ENCODE results near the gene PIEZO1. TPM values are rescaled to one million over a fixed set of nuclear protein-coding genes. Genes with fewer than 3 reads are reported as not detected.

The PIEZO1 gene
- 100 to 1,000 TPM in 1 of 2 donors, 10 to 100 TPM in 1; 89.1 to 132 TPM for total RNA-seq

DNA sequence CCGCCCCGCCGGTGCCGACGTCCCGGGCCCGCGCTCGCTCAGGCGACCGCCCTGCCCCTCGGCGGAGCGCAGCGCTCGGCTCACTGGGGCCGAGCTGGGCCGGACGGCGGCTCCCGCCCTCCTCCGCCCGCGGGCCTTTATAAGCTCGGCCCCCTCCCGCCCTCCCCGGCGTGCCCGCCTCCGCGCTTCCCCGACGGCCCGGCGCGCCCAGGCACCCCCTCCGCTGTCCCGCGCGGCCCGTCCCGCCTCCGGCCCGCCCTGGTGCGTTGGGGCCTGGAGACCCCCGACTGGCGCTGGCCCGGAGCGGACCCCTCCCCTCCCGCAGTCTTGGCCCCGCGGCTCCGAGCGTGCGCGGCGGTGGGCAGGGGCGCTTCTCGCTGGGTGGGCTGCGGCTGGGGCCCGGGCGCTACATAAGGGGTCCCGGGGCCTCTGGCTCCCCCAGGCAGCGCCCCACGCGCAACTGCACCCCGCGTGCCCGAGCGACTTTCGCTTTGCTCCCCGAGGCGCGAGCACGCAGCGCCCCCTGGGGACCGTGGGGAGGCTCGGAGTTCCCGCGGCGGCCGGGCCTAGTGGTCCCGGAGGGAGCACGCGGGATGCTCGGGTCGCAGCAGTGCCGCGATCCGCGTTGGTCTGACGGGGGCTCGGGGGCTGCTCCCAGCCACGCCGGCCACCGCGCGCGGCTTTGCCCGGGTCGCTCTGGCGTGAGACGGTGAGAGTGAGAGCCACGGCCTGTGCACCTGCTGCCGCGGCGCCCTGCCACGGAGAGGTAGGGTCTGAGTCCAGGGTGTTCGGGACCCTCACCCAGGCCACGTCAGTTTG lies at the start of gene PIEZO1:
Gene PIEZO1 (minus strand): TSS at position 115 of the 819 bp plus-strand sequence. CDS start 256 bp downstream, outside the sequence.

DNA sequence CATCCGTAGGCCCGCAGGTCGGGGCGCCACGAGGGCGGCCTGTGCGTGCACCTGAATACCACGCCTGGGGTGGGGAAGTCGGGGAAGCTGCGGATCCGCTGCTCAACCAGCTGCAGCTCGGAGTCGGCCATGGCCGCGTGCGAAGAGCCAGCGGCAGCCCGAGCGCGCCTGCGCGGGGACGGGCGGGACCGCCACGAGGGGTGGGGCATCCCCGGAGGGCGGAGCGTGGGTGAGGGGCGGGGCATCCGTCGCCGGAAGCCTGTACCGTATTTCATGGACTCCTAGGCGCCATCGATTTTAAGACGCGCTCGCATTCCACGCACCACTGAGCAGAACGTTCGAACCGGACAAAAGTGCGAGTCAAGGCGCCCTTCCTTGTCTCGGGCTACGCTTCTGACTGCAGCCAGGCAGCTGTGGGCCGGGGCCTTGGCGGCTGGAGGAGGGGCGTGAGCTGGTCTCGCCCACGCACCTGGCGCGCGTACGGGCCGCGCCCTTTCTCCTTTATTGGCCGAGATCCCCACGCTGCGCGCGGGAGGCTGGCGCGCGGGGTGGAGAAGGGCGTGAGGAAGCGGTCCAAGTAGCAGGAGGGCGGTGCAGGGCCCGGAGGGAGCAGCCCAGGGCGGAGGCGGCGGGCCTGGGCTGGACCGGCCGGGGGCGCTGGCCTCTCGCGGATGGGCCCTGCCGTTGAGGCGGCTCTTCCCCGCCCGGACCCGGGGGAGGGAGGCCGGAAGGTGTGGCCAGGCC lies 26.9 kb upstream of the PIEZO1 start, which contains the start of gene APRT:
Gene APRT (minus strand): TSS at position 160 of the 744 bp plus-strand sequence. CDS start 29 bp downstream, at position 131.

DNA sequence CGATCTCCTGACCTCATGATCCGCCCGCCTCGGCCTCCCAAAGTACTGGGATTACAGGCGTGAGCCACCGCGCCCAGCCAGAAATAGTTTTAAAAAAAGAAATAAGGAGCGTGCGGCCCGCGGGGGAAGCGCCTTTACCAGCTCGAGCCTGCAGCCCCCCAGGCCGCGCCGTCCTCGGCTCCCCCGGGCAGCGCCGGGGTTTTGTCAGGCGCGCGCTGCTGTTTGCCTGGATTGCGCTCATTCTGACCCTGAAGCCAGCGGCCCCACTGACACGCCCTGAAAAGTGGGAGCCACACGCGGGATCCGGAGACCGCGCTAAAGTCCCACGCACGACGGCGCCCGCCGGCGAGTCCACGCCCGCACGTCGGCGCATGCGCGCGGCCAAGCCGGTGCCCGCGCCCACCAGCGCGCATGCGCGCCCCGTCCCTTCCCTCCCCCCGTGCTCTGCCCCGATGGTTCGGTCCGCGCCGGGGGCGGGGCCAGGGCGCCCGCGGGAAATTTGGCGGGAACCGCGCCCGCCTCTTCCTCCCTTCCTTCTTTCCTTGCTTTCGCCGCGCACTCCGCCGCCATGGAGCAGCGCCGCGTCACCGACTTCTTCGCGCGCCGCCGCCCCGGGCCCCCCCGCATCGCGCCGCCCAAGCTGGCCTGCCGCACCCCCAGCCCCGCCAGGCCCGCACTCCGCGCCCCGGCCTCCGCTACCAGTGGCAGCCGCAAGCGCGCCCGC lies 18.4 kb upstream of the PIEZO1 start, which contains the start of gene CDT1:
Gene CDT1 (plus strand): TSS at position 526 of the 724 bp plus-strand sequence. CDS start 43 bp downstream, at position 569.

GRCh38 chr16:88706229-88706964 lies 78.6 kb downstream of the PIEZO1 start, which contains the start of the genes CTU2 and RNF166:
TSS of gene CTU2 (plus strand) at chr16:88706503. CDS start at chr16:88706531, 28 bp downstream.
TSS of gene RNF166 (minus strand) at chr16:88706408. CDS start at chr16:88706325, 83 bp downstream.

DNA sequence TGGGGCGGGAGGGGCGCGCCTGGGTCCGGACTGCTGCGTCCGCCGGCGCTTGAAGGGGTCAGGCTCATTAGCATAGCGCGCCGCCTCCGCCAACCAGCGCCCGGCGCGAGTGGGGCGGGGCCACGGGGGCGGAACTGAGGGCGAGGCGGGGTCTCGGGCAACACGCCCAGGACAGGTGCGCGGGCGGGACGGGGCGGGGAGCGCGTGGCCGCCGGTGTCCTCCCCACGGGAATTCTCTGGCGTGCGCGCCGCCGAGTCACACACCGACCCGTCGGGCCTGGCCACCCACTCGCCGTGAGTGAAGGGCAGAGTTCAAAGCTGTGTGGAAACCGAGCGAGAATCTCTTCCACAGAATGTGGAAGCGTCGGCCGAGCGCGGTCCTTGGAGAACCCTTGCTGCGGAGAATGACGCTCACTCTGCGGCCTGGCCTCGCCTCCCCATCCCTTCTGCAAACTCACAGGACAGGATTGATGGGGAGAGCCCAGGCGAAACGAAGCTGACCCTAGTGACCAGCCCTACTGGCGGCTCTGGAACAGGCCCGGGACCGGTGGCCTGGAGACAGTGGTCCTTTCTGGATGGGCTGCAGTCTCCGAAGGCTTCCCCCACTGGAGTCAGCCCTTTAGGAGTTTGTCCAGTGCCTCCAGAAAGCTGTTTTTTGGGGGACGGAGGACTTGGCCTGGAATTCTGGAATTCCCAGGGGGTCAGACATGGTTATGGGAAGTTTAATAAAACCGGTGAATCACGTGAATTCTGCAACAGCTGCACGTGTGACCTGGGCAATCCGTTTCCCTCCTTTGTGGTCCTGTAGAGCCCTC lies 98.4 kb downstream of the PIEZO1 start, which contains the start of gene SNAI3:
Gene SNAI3 (minus strand): TSS at position 69 of the 815 bp plus-strand sequence. CDS start 101 bp downstream, outside the sequence.

Other genes starting within 250 kb of the PIEZO1 start
- gene ZC3H18, start 214.8 kb downstream of the PIEZO1 start, total RNA-seq: 10 to 100 TPM in 1 of 2 donors, 1 to 10 TPM in 1; 8.9 to 14.7 TPM
- not detected for gene IL17C, start 146.6 kb downstream of the PIEZO1 start, total RNA-seq
- 100 to 1,000 TPM; 179 to 205 TPM for gene CYBA, start 134.2 kb downstream of the PIEZO1 start, total RNA-seq
- 10 to 100 TPM; 48.6 to 61.6 TPM for gene MVD, start 122.1 kb downstream of the PIEZO1 start, total RNA-seq
- gene SNAI3, start 98.7 kb downstream of the PIEZO1 start, total RNA-seq: under 1 TPM in 1 of 2 donors, not detected in 1; under 0.01 TPM
- 10 to 100 TPM; 12.7 to 13.0 TPM for gene RNF166, start 78.8 kb downstream of the PIEZO1 start, total RNA-seq
- gene CTU2, start 78.7 kb downstream of the PIEZO1 start, total RNA-seq: 10 to 100 TPM; 14.8 to 21.6 TPM
- gene CDT1, start 18.6 kb upstream of the PIEZO1 start, total RNA-seq: 10 to 100 TPM in 1 of 2 donors, 1 to 10 TPM in 1; 9.3 to 33.0 TPM
- 10 to 100 TPM; 69.6 to 74.0 TPM for gene APRT, start 26.7 kb upstream of the PIEZO1 start, total RNA-seq
- 10 to 100 TPM; 24.8 to 27.3 TPM for gene GALNS, start 71.7 kb upstream of the PIEZO1 start, total RNA-seq
- 10 to 100 TPM; 47.8 to 74.6 TPM for gene TRAPPC2L, start 71.9 kb upstream of the PIEZO1 start, total RNA-seq
- not detected for gene PABPN1L, start 81.4 kb upstream of the PIEZO1 start, total RNA-seq
- gene CBFA2T3, start 192.0 kb upstream of the PIEZO1 start, total RNA-seq: not detected

All from melanocyte of skin (primary cell).